ENCODE data around the gene CLIP2.
"Not testable (repeated sequence)": the region's sequence is repeated elsewhere in the genome, so short reads cannot be mapped to it uniquely, and the experiment has no call there.

The CLIP2 gene

GRCh38 chr7:74339648-74340047 is 50.4 kb downstream of the CLIP2 start:
- no CpG with 5 or more reads among the region's 2 CpGs for WGBS, 2 donors (ENCODE audit: extremely low coverage in 2 of 2, insufficient read length in 2 of 2, insufficient replicate concordance in 1 of 2)
- DNase-seq (ENCODE audit: low spot score): not testable (repeated sequence)

GRCh38 chr7:74343281-74344131 is 54.3 kb downstream of the CLIP2 start:
- H3K9me3 ChIP-seq (replicated peaks in 1 of 2; ENCODE audit: control insufficient read depth in 2 of 2, insufficient read depth in 1 of 2, low read depth in 1 of 2, low read length in 2 of 2): no peaks in the 10 kb centered on the region
- DNase-seq (ENCODE audit: low spot score): no peak

More at GRCh38 chr7:74339648-74340047, 50.4 kb downstream of the CLIP2 start:
- not testable (repeated sequence) for H4K8ac ChIP-seq (ENCODE audit: low read depth, low read length); H3K4me3 ChIP-seq (ENCODE audit: low read length in 2 of 2); H2BK120ac ChIP-seq (ENCODE audit: low read depth, low read length); H2AFZ ChIP-seq (ENCODE audit: low read length); H2AK5ac ChIP-seq (ENCODE audit: low read depth, low read length); H2BK15ac ChIP-seq (ENCODE audit: low read length); H3K4me2 ChIP-seq (ENCODE audit: insufficient read depth, low read length, poor library complexity, severe bottlenecking); H3K9me3 ChIP-seq (replicated peaks in 1 of 2; ENCODE audit: control insufficient read depth in 2 of 2, insufficient read depth in 1 of 2, low read depth in 1 of 2, low read length in 2 of 2); H3K4ac ChIP-seq (ENCODE audit: low read length); H2BK12ac ChIP-seq (ENCODE audit: low read length); H3K9ac ChIP-seq (ENCODE audit: low read depth, low read length, poor library complexity); H3K79me1 ChIP-seq (ENCODE audit: low read depth, low read length); H3K4me1 ChIP-seq (ENCODE audit: control insufficient read depth in 2 of 2, insufficient read depth in 1 of 2, low read depth in 1 of 2, low read length in 2 of 2); H3K14ac ChIP-seq (ENCODE audit: low read length); H4K91ac ChIP-seq (ENCODE audit: low read depth, low read length, poor library complexity); H3K27ac ChIP-seq (replicated peaks; ENCODE audit: low read length); H3K23ac ChIP-seq (ENCODE audit: low read depth, low read length, poor library complexity); H3K18ac ChIP-seq (ENCODE audit: low read length); H2BK5ac ChIP-seq (ENCODE audit: low read length); H3K27me3 ChIP-seq (ENCODE audit: control insufficient read depth in 3 of 3, insufficient read depth in 3 of 3, low read depth in 1 of 3, low read length in 3 of 3)
- peaks cover 10 to 51% of the 10 kb centered on the region in 2 donors for H3K36me3 ChIP-seq (replicated peaks in 1 of 2; ENCODE audit: control insufficient read depth in 2 of 2, insufficient read depth in 2 of 2, low read length in 2 of 2)

GRCh38 chr7:74344132-74344496 is 54.9 kb downstream of the CLIP2 start:
- no peak overlapping the region for H3K4me3 ChIP-seq (ENCODE audit: low read length in 2 of 2)
- H3K27me3 ChIP-seq (ENCODE audit: control insufficient read depth in 3 of 3, insufficient read depth in 3 of 3, low read depth in 1 of 3, low read length in 3 of 3): no peaks in the 10 kb centered on the region
- H2BK15ac ChIP-seq (ENCODE audit: low read length): no peak overlapping the region
- no CpG with 5 or more reads among the region's 2 CpGs for WGBS, 2 donors (ENCODE audit: extremely low coverage in 2 of 2, insufficient read length in 2 of 2, insufficient replicate concordance in 1 of 2)
- no peak overlapping the region for H3K9ac ChIP-seq (ENCODE audit: low read depth, low read length, poor library complexity)
- no peak overlapping the region for H4K91ac ChIP-seq (ENCODE audit: low read depth, low read length, poor library complexity)
- no peak for DNase-seq (ENCODE audit: low spot score)
- no peak overlapping the region for H3K23ac ChIP-seq (ENCODE audit: low read depth, low read length, poor library complexity)
- H3K36me3 ChIP-seq (replicated peaks in 1 of 2; ENCODE audit: control insufficient read depth in 2 of 2, insufficient read depth in 2 of 2, low read length in 2 of 2): peaks cover 10 to 57% of the 10 kb centered on the region in 2 donors
- H2AFZ ChIP-seq (ENCODE audit: low read length): no peak overlapping the region
- no peak overlapping the region for H3K27ac ChIP-seq (replicated peaks; ENCODE audit: low read length)
- H3K18ac ChIP-seq (ENCODE audit: low read length): no peak overlapping the region
- no peak overlapping the region for H2BK120ac ChIP-seq (ENCODE audit: low read depth, low read length)
- no peaks in the 10 kb centered on the region for H3K9me3 ChIP-seq (replicated peaks in 1 of 2; ENCODE audit: control insufficient read depth in 2 of 2, insufficient read depth in 1 of 2, low read depth in 1 of 2, low read length in 2 of 2)
- H3K79me1 ChIP-seq (ENCODE audit: low read depth, low read length): peaks cover 1% of the 10 kb centered on the region
- no peak overlapping the region for H2BK5ac ChIP-seq (ENCODE audit: low read length)
- no peak overlapping the region for H3K14ac ChIP-seq (ENCODE audit: low read length)
- no peak overlapping the region for H2BK12ac ChIP-seq (ENCODE audit: low read length)
- H3K4ac ChIP-seq (ENCODE audit: low read length): no peak overlapping the region
- no peak overlapping the region for H4K8ac ChIP-seq (ENCODE audit: low read depth, low read length)
- H3K4me2 ChIP-seq (ENCODE audit: insufficient read depth, low read length, poor library complexity, severe bottlenecking): no peak overlapping the region
- no peak overlapping the region for H2AK5ac ChIP-seq (ENCODE audit: low read depth, low read length)
- no peaks in the 10 kb centered on the region for H3K4me1 ChIP-seq (ENCODE audit: control insufficient read depth in 2 of 2, insufficient read depth in 1 of 2, low read depth in 1 of 2, low read length in 2 of 2)

More at GRCh38 chr7:74343281-74344131, 54.3 kb downstream of the CLIP2 start:
- Histone ChIP-seq H4K8ac (ENCODE audit: low read depth, low read length) (no peak overlapping the region), H3K27me3 (ENCODE audit: control insufficient read depth in 3 of 3, insufficient read depth in 3 of 3, low read depth in 1 of 3, low read length in 3 of 3) (no peaks in the 10 kb centered on the region), H4K91ac (ENCODE audit: low read depth, low read length, poor library complexity) (no peak overlapping the region), H2BK5ac (ENCODE audit: low read length) (no peak overlapping the region), H3K4me2 (ENCODE audit: insufficient read depth, low read length, poor library complexity, severe bottlenecking) (no peak overlapping the region), H2AFZ (ENCODE audit: low read length) (no peak overlapping the region), H3K18ac (ENCODE audit: low read length) (no peak overlapping the region), H2BK120ac (ENCODE audit: low read depth, low read length) (no peak overlapping the region), H3K4me1 (ENCODE audit: control insufficient read depth in 2 of 2, insufficient read depth in 1 of 2, low read depth in 1 of 2, low read length in 2 of 2) (no peaks in the 10 kb centered on the region), H3K4ac (ENCODE audit: low read length) (no peak overlapping the region), H3K27ac (replicated peaks; ENCODE audit: low read length) (no peak overlapping the region), H3K36me3 (replicated peaks in 1 of 2; ENCODE audit: control insufficient read depth in 2 of 2, insufficient read depth in 2 of 2, low read length in 2 of 2) (peaks cover 11 to 61% of the 10 kb centered on the region in 2 donors), H3K79me1 (ENCODE audit: low read depth, low read length) (peaks cover 1% of the 10 kb centered on the region), H2BK12ac (ENCODE audit: low read length) (no peak overlapping the region), H3K14ac (ENCODE audit: low read length) (no peak overlapping the region), H2AK5ac (ENCODE audit: low read depth, low read length) (no peak overlapping the region), H3K23ac (ENCODE audit: low read depth, low read length, poor library complexity) (no peak overlapping the region), H3K4me3 (ENCODE audit: low read length in 2 of 2) (no peak overlapping the region), H3K9ac (ENCODE audit: low read depth, low read length, poor library complexity) (no peak overlapping the region), H2BK15ac (ENCODE audit: low read length) (no peak overlapping the region)
- no CpG with 5 or more reads among the region's 14 CpGs for WGBS, 2 donors (ENCODE audit: extremely low coverage in 2 of 2, insufficient read length in 2 of 2, insufficient replicate concordance in 1 of 2)

- H4K91ac ChIP-seq (ENCODE audit: low read depth, low read length, poor library complexity): no peak overlapping the region
- WGBS, 2 donors (ENCODE audit: extremely low coverage in 2 of 2, insufficient read length in 2 of 2, insufficient replicate concordance in 1 of 2): no CpG with 5 or more reads among the region's 2 CpGs
- no peak overlapping the region for H2BK5ac ChIP-seq (ENCODE audit: low read length)
- no peak overlapping the region for H3K4me3 ChIP-seq (ENCODE audit: low read length in 2 of 2)
- H3K9me3 ChIP-seq (replicated peaks in 1 of 2; ENCODE audit: control insufficient read depth in 2 of 2, insufficient read depth in 1 of 2, low read depth in 1 of 2, low read length in 2 of 2): no peaks in the 10 kb centered on the region
- H3K27me3 ChIP-seq (ENCODE audit: control insufficient read depth in 3 of 3, insufficient read depth in 3 of 3, low read depth in 1 of 3, low read length in 3 of 3): no peaks in the 10 kb centered on the region
- no peak overlapping the region for H2AK5ac ChIP-seq (ENCODE audit: low read depth, low read length)
- peak overlapping the region; percentile 75 for H3K23ac ChIP-seq (ENCODE audit: low read depth, low read length, poor library complexity)
- H3K79me1 ChIP-seq (ENCODE audit: low read depth, low read length): peaks cover 1% of the 10 kb centered on the region
- no peak overlapping the region for H2BK12ac ChIP-seq (ENCODE audit: low read length)
- H2BK15ac ChIP-seq (ENCODE audit: low read length): no peak overlapping the region
- no peak overlapping the region for H3K18ac ChIP-seq (ENCODE audit: low read length)
- H3K4ac ChIP-seq (ENCODE audit: low read length): no peak overlapping the region
- no peak overlapping the region for H3K14ac ChIP-seq (ENCODE audit: low read length)
- no peak overlapping the region for H3K9ac ChIP-seq (ENCODE audit: low read depth, low read length, poor library complexity)
- H3K27ac ChIP-seq (replicated peaks; ENCODE audit: low read length): no peak overlapping the region
- H3K4me1 ChIP-seq (ENCODE audit: control insufficient read depth in 2 of 2, insufficient read depth in 1 of 2, low read depth in 1 of 2, low read length in 2 of 2): no peaks in the 10 kb centered on the region
- H4K8ac ChIP-seq (ENCODE audit: low read depth, low read length): no peak overlapping the region
- H3K36me3 ChIP-seq (replicated peaks in 1 of 2; ENCODE audit: control insufficient read depth in 2 of 2, insufficient read depth in 2 of 2, low read length in 2 of 2): peaks cover 10 to 53% of the 10 kb centered on the region in 2 donors
- no peak overlapping the region for H3K4me2 ChIP-seq (ENCODE audit: insufficient read depth, low read length, poor library complexity, severe bottlenecking)
- H2BK120ac ChIP-seq (ENCODE audit: low read depth, low read length): no peak overlapping the region
- no peak overlapping the region for H2AFZ ChIP-seq (ENCODE audit: low read length)
- no peak for DNase-seq (ENCODE audit: low spot score)
Observed at GRCh38 chr7:74344786-74345185, 55.6 kb downstream of the CLIP2 start.

Measured in neuronal stem cell (in vitro differentiated cells).